SK-N-SH treated with all-trans-retinoic acid at 6 μM for 48 hours (cell line): ENCODE data around the gene RASSF5.

Source experiments
- ESRRG ChIP-seq: fragments of 250-450 bp; sonication (Bioruptor Pico); IDR thresholded peaks from 2 replicates; pipeline ENCODE4 v1.6.1; 2021; ENCODE audit warnings: mild to moderate bottlenecking
- ZFP3 ChIP-seq: fragments of 250-450 bp; sonication (Bioruptor Pico); IDR thresholded peaks from 2 replicates; pipeline ENCODE4 v1.5.0; 2020; ENCODE audit warnings: mild to moderate bottlenecking, moderate library complexity
- ZNF70 ChIP-seq: fragments of 450-650 bp; formaldehyde crosslinking; IDR thresholded peaks from 2 replicates; pipeline ENCODE4 v1.5.0; 2020; ENCODE audit warnings: mild to moderate bottlenecking, moderate library complexity

DNA sequence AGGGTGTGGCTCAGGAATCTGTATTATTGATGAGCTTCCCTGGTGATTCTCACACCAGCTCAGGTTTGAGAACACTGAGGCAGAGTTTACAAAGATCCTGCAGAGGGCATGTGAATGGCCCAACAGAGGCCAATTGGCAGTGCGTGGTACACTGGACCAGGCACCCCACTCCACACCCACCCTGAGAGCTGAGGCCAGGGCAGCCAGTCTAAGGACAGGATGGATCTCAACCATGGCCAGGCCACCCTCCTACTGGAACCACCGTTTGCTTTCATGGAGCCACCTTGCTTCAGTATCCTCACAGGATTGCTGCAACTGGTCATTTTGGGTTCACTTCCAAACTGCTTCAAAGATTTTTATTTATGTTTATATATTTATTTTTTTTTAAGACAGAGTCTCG, 7.3 kb upstream of the RASSF5 start:
- TF ChIP-seq ESRRG (CRISPR knock-in tag) (no peak), ZFP3 (CRISPR knock-in tag) (no peak), ZNF70 (no peak)
